ENCODE measurements around the gene ASF1B.

DNA sequence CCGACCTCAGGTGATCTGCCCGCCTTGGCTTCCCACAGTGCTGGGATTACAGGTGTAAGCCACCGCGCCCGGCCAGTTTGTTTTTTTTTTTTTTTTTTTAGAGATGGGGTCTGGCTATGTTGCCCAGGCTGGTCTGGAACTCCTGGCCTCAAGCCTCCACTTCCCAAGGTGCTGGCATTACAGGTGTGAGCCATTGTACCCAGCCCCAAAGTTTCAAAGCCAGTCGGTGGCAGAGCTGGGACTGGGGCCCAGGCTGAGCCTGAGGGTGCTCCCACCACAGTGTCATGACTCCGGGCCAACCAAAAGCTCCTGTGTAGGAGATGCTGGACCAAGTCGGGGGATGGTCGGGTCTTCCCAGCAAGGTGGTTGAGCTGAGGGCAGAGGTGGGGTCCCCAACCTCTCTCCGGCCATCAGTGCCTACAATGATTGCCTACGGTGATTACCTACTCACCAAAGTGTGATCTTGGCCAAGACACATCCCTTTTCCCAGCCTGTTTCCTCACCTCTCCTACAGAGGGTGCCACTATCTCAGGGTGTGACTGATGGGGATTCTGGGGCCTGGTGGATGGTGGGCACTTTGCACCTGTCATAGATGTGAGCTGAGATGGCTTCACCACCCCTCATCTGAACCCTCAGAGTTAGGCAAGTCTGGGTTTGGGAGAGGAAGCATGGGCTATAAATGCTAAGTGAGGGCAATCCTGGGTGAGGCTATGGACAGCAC lies 40.0 kb downstream of the ASF1B start:
- TF ChIP-seq CTCF (IDR thresholded peaks at IDR 0.05) (no peak), POLR2AphosphoS5 (IDR thresholded peaks at IDR 0.05) (no peak)
